A673 (cell line): Measurements from ENCODE around the gene HBQ1. TPM values are rescaled to one million over a fixed set of nuclear protein-coding genes. Genes with fewer than 3 reads are reported as not detected.

Source experiments
- BruUV-seq: library from RNA; stranded (reverse); fragments of 400-500 nt; replicated peaks from 2 replicates; lab custom pipeline; 2021; lab: Mats Ljungman, UMichigan
- CTCF ChIA-PET: fragments of 300-600 bp; sonication (Branson Sonifier 250); formaldehyde crosslinking; loops from one replicate; lab custom pipeline; 2022; ENCODE audit warnings: antibody characterized with exemption; lab: Charles Lee
- POLR2A ChIA-PET: fragments of 300-600 bp; sonication (Branson Sonifier 250); formaldehyde crosslinking; loops from one replicate; lab custom pipeline; 2022; ENCODE audit warnings: antibody characterized with exemption; ENCODE audit not compliant: low non-redundant PET; lab: Charles Lee
- DNase-seq: peaks from one replicate; pipeline ENCODE4 v3.0.0-alpha.2; 2015; ENCODE audit warnings: low spot score
- H3K27ac ChIP-seq: fragments of 200-600 bp; sonication (generic); 2 replicates; pipeline ENCODE4 v1.5.1; 2016; ENCODE audit warnings: mixed run types, low read depth, mild to moderate bottlenecking, mixed read lengths, antibody characterized with exemption, low read length; ENCODE audit not compliant: poor library complexity, severe bottlenecking
- H3K27me3 ChIP-seq: fragments of 200-600 bp; sonication (generic); replicated peaks from 2 replicates; pipeline ENCODE4 v1.6.1; 2017; ENCODE audit warnings: mixed run types, low read depth, mild to moderate bottlenecking, mixed read lengths, antibody characterized with exemption, low read length; ENCODE audit not compliant: insufficient read depth, poor library complexity
- H3K36me3 ChIP-seq: fragments of 200-600 bp; sonication (generic); 2 replicates; pipeline ENCODE4 v1.6.1; 2016; ENCODE audit warnings: mixed run types, mild to moderate bottlenecking, mixed read lengths, antibody characterized with exemption, low read length; ENCODE audit not compliant: insufficient read depth, poor library complexity, severe bottlenecking
- H3K4me1 ChIP-seq: fragments of 200-600 bp; sonication (generic); 2 replicates; pipeline ENCODE4 v1.6.1; 2017; ENCODE audit warnings: mixed run types, mild to moderate bottlenecking, mixed read lengths, antibody characterized with exemption, low read length; ENCODE audit not compliant: insufficient read depth, poor library complexity, severe bottlenecking
- H3K4me3 ChIP-seq: fragments of 200-600 bp; sonication (generic); 2 replicates; pipeline ENCODE4 v1.5.1; 2016; ENCODE audit warnings: low read depth, mixed run types, mild to moderate bottlenecking, mixed read lengths, low read length; ENCODE audit not compliant: poor library complexity, severe bottlenecking
- H3K9me3 ChIP-seq: fragments of 200-600 bp; sonication (generic); 2 replicates; pipeline ENCODE4 v1.6.1; 2016; ENCODE audit warnings: mixed run types, low read depth, mild to moderate bottlenecking, mixed read lengths, antibody characterized with exemption, low read length; ENCODE audit not compliant: poor library complexity, severe bottlenecking
- EZH2 ChIP-seq: fragments of 200-600 bp; sonication (generic); IDR thresholded peaks from 2 replicates; pipeline ENCODE4 v1.6.1; 2017; ENCODE audit warnings: borderline replicate concordance, low read depth, mild to moderate bottlenecking, mixed read lengths, antibody characterized with exemption, low read length; ENCODE audit not compliant: poor library complexity, severe bottlenecking
- intact Hi-C: fragments of 100-400 bp; cut with micrococcal nuclease; formaldehyde crosslinking; loops from one replicate; pipeline ENCODE4 v1.10.0; 2022; ENCODE audit not compliant: unreplicated experiment
- total RNA-seq: library from RNA; stranded (reverse); gene quantifications from 2 replicates; pipeline ENCODE4 v1.2.3, GENCODE V29; 2021
- TF ChIP-seq, protein P1 (sequence below): fragments of 300-800, 200-600 bp; sonication (generic); conservative IDR thresholded peaks from 2 replicates; pipeline ENCODE4 v1.5.1; 2017; ENCODE audit warnings: low read depth, mild to moderate bottlenecking, antibody characterized with exemption, low read length, moderate library complexity, mixed read lengths

HBQ1 gene
- total RNA-seq, 1 experiment from 2014 or later = 1.2 TPM

GRCh38 chr16:185213-185612 is 5.0 kb downstream of the HBQ1 start:
- no peak for DNase-seq
- intact Hi-C loops = no loop called here
- H3K4me3 ChIP-seq = no peak overlapping the region
- peaks cover 27% of the 10 kb centered on the region for H3K36me3 ChIP-seq
- peaks cover 11% of the 10 kb centered on the region for H3K4me1 ChIP-seq
- H3K9me3 ChIP-seq = no peaks in the 10 kb centered on the region
- CTCF ChIA-PET = no interaction called here
- BruUV-seq = no TSS peak
- POLR2A ChIA-PET = no interaction called here
- TF ChIP-seq EZH2 = no peak
- TF ChIP-seq, protein P1, sequence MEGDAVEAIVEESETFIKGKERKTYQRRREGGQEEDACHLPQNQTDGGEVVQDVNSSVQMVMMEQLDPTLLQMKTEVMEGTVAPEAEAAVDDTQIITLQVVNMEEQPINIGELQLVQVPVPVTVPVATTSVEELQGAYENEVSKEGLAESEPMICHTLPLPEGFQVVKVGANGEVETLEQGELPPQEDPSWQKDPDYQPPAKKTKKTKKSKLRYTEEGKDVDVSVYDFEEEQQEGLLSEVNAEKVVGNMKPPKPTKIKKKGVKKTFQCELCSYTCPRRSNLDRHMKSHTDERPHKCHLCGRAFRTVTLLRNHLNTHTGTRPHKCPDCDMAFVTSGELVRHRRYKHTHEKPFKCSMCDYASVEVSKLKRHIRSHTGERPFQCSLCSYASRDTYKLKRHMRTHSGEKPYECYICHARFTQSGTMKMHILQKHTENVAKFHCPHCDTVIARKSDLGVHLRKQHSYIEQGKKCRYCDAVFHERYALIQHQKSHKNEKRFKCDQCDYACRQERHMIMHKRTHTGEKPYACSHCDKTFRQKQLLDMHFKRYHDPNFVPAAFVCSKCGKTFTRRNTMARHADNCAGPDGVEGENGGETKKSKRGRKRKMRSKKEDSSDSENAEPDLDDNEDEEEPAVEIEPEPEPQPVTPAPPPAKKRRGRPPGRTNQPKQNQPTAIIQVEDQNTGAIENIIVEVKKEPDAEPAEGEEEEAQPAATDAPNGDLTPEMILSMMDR = no peak
- H3K27ac ChIP-seq = no peak overlapping the region
- H3K27me3 ChIP-seq = no peaks in the 10 kb centered on the region

DNA sequence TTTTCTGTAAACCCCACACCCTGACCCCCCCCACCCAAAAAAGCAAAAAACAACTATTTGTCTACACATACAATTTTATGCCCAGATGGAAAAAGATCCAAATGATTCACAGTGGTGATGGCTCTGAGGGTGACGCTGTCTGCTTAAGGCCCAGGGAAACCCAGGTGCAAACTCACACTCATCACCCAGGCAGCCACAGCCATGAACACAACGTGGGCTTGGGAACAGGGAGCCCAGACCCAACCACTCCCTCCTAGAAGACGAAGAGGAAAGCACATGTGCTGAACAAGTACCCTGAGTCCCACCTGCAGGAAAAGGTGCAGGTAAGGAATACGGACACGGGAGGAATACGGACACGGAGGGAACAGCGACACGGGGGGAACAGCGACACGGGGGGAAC is 5.4 kb downstream of the HBQ1 start:
- H3K4me3 ChIP-seq = no peak overlapping the region
- H3K9me3 ChIP-seq = no peaks in the 10 kb centered on the region
- H3K27ac ChIP-seq = no peak overlapping the region
- no peak for DNase-seq
- ChIA-PET POLR2A (no interaction called here), CTCF (no interaction called here)
- peaks cover 32% of the 10 kb centered on the region for H3K36me3 ChIP-seq
- no TSS peak for BruUV-seq
- intact Hi-C loops = no loop called here
- H3K27me3 ChIP-seq = no peaks in the 10 kb centered on the region
- TF ChIP-seq, protein P1 = no peak
- TF ChIP-seq EZH2 = no peak
- peaks cover 6% of the 10 kb centered on the region for H3K4me1 ChIP-seq

- intact Hi-C loops = no loop called here
- H3K27me3 ChIP-seq = no peaks in the 10 kb centered on the region
- H3K9me3 ChIP-seq = no peaks in the 10 kb centered on the region
- TF ChIP-seq, protein P1 = no peak
- no peak for TF ChIP-seq EZH2
- no peaks in the 10 kb centered on the region for H3K4me1 ChIP-seq
- no TSS peak for BruUV-seq
- H3K27ac ChIP-seq = no peak overlapping the region
- peaks cover 46% of the 10 kb centered on the region for H3K36me3 ChIP-seq
- ChIA-PET POLR2A (no interaction called here), CTCF (no interaction called here)
- H3K4me3 ChIP-seq = no peak overlapping the region
- DNase-seq = no peak
Measured at GRCh38 chr16:187330-187729, 7.1 kb downstream of the HBQ1 start.
